Measurements from ENCODE around the gene RAI1.

DNA sequence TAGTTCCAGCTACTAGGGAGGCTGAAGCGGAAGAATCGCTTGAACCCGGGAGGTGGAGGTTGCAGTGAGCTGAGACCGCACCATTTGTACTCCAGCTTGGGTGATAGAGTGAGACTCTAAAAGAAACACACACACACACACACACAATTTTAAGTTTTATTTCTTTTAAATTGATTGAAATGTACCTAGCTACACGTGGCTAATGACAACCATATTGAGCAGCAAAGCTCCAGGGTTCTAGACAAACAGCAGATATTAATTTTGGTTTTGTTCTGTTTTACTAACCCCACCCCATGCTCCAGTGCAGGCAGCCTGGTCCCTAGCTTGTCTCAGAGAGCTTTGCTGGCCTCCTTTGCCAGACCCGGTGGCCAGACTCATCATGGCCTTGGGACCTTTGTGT, 16.0 kb upstream of the RAI1 start:
- no peak for TF ChIP-seq POLR2A (IDR thresholded peaks at IDR 0.05; ENCODE audit: control extremely low read depth in 1 of 2, low read depth in 2 of 2, low read length in 2 of 2)
- no peak for TF ChIP-seq EZH2 (IDR thresholded peaks at IDR 0.05; ENCODE audit: low read depth, low read length, severe bottlenecking)
- TF ChIP-seq, protein P1, sequence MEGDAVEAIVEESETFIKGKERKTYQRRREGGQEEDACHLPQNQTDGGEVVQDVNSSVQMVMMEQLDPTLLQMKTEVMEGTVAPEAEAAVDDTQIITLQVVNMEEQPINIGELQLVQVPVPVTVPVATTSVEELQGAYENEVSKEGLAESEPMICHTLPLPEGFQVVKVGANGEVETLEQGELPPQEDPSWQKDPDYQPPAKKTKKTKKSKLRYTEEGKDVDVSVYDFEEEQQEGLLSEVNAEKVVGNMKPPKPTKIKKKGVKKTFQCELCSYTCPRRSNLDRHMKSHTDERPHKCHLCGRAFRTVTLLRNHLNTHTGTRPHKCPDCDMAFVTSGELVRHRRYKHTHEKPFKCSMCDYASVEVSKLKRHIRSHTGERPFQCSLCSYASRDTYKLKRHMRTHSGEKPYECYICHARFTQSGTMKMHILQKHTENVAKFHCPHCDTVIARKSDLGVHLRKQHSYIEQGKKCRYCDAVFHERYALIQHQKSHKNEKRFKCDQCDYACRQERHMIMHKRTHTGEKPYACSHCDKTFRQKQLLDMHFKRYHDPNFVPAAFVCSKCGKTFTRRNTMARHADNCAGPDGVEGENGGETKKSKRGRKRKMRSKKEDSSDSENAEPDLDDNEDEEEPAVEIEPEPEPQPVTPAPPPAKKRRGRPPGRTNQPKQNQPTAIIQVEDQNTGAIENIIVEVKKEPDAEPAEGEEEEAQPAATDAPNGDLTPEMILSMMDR (IDR thresholded peaks at IDR 0.05; ENCODE audit: control extremely low read depth in 1 of 3, insufficient read depth in 1 of 3, low read depth in 1 of 3, low read length in 3 of 3): no peak
- no peak for TF ChIP-seq RFX5 (IDR thresholded peaks at IDR 0.05; ENCODE audit: borderline replicate concordance, low read depth, low read length)
- TF ChIP-seq GABPA (IDR thresholded peaks at IDR 0.05; ENCODE audit: borderline replicate concordance, insufficient read depth, low read length): no peak
- TF ChIP-seq JUN (IDR thresholded peaks at IDR 0.05; ENCODE audit: low read depth, low read length): no peak
- no peak for TF ChIP-seq CBX8 (IDR thresholded peaks at IDR 0.05; ENCODE audit: borderline replicate concordance, low read depth, low read length)
- TF ChIP-seq SP1 (IDR thresholded peaks at IDR 0.05; ENCODE audit: low read depth, low read length): no peak
- no peak for TF ChIP-seq MAFK (IDR thresholded peaks at IDR 0.05; ENCODE audit: low read depth, low read length)

Data from H1 (cell line).